Activated CD8-positive, alpha-beta memory T cell treated with anti-CD3 and anti-CD28 coated beads, Interleukin-2, amount 10 ng/mL, durations not matched to agents 7 days and 5 days (primary cell): Measurements from ENCODE around the gene ERBB4. TPM values are rescaled to one million over a fixed set of nuclear protein-coding genes. Genes with fewer than 3 reads are reported as not detected.

Experiments
- ATAC-seq: fragments of 150-1000 bp; cut with Tn5 transposase; one replicate; pipeline ENCODE4 v1.10.0; 2021; ENCODE audit warnings: moderate library complexity
- CTCF ChIA-PET: fragments of 350-600 bp; sonication (Branson Sonifier 250); formaldehyde crosslinking; loops from one replicate; lab custom pipeline; 2021; ENCODE audit warnings: antibody characterized with exemption; lab: Charles Lee
- DNase-seq: peaks from one replicate; pipeline ENCODE4 v3.0.0-alpha.2; 2020
- H3K27ac Mint-ChIP-seq: one replicate; pipeline ENCODE4 v1.8.0; 2021; ENCODE audit warnings: mild to moderate bottlenecking, mixed read lengths
- H3K27me3 Mint-ChIP-seq: one replicate; pipeline ENCODE4 v1.8.0; 2021; ENCODE audit warnings: mixed read lengths
- H3K36me3 Mint-ChIP-seq: one replicate; pipeline ENCODE4 v1.8.0; 2021; ENCODE audit warnings: mild to moderate bottlenecking, mixed read lengths
- H3K4me1 Mint-ChIP-seq: one replicate; pipeline ENCODE4 v1.8.0; 2021; ENCODE audit warnings: mixed read lengths
- H3K4me3 Mint-ChIP-seq: one replicate; pipeline ENCODE4 v1.8.0; 2021; ENCODE audit warnings: mild to moderate bottlenecking, moderate library complexity, mixed read lengths
- H3K9me3 Mint-ChIP-seq: one replicate; pipeline ENCODE4 v1.8.0; 2022; ENCODE audit warnings: low read depth, mixed read lengths
- total RNA-seq, 2 experiments: library from RNA; stranded (reverse); gene quantifications; one replicate each; pipeline ENCODE4 v1.2.3, GENCODE V29; 2021

Gene ERBB4
- total RNA-seq, 2 experiments from 2014 or later, result not detected

DNA sequence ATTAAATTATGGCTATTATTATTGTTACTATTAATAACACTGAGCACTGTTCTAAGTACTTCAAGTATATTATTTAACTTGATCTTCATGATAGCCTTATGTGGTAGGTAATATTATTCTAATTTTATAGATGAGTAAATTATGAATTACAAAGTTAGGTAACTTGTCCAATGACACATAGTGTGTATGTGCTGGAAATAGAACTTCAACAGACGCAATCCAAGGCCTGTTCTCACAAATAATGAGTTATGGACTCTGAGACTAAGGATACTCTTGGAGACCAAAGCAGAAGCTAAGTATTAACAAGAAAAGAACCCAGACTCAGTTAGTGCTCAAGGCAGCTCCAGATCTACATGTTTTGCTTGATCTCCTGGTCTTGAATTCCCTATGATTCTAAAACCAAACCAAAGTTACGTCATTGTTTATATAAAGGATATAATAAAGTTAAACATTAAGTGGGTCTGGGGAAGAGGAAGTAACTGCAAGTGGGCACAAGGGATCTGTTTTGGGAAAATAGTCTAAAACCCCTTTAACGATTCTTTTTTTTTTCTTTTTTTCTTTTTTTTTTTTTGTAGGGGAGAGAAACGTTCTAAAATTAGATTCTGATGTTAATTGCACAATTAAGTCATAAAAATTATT is 211.3 kb downstream of the ERBB4 start:
- ATAC-seq (no peak), DNase-seq (no peak)
- Mint-ChIP-seq H3K36me3 (no peaks in the 10 kb centered on the region), H3K27ac (no peak overlapping the region), H3K27me3 (no peaks in the 10 kb centered on the region), H3K4me1 (no peaks in the 10 kb centered on the region), H3K9me3 (peaks cover 2% of the 10 kb centered on the region), H3K4me3 (no peak overlapping the region)
- CTCF ChIA-PET, result no interaction called here

DNA sequence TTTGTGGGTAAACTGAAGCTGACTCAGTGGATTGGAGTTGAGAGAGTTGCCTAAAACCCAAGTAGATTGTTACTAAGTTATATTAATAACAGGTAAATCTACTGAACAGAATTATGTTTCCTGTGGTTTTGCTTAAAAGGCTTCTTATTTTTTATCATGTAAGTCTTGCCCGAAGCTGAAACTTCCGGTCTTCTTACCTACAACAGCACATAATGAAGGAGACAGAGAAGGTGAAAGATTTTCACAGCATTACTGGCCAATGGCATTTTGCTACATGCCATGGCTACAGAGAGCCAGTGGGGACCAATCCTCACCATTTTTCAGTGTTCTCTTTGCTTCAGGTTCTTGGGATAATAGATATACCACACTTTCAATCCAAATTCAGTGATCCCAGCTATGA is 220.0 kb downstream of the ERBB4 start:
- Mint-ChIP-seq H3K27me3 (no peaks in the 10 kb centered on the region), H3K27ac (no peak overlapping the region), H3K4me1 (no peaks in the 10 kb centered on the region), H3K9me3 (peaks cover 2% of the 10 kb centered on the region), H3K4me3 (no peak overlapping the region), H3K36me3 (no peaks in the 10 kb centered on the region)
- no peak for DNase-seq
- ATAC-seq, result no peak
- CTCF ChIA-PET, result no interaction called here

DNA sequence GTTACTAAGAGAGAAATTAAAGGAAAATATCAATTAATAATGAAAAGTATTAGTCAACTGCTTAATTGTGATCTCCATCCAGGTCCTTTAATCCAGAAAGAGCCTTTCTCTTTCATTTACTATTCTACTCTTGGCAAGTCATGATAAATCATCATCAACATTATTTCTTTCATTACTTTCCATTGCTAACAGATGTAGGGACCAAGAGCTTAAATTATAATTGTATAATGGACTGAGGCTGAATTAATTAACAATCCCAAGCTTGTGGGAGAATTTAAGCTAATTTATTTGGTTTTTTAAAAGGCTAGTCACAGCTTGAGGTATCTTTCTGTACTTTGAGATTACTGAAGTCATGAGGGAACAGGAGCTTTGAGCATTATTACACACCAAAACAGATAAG is 223.9 kb downstream of the ERBB4 start:
- H3K9me3 Mint-ChIP-seq, result peaks cover 2% of the 10 kb centered on the region
- no peak overlapping the region for H3K4me3 Mint-ChIP-seq
- ATAC-seq (no peak), DNase-seq (no peak)
- H3K27me3 Mint-ChIP-seq, result no peaks in the 10 kb centered on the region
- H3K4me1 Mint-ChIP-seq, result no peaks in the 10 kb centered on the region
- no peaks in the 10 kb centered on the region for H3K36me3 Mint-ChIP-seq
- CTCF ChIA-PET, result no interaction called here
- no peak overlapping the region for H3K27ac Mint-ChIP-seq

DNA sequence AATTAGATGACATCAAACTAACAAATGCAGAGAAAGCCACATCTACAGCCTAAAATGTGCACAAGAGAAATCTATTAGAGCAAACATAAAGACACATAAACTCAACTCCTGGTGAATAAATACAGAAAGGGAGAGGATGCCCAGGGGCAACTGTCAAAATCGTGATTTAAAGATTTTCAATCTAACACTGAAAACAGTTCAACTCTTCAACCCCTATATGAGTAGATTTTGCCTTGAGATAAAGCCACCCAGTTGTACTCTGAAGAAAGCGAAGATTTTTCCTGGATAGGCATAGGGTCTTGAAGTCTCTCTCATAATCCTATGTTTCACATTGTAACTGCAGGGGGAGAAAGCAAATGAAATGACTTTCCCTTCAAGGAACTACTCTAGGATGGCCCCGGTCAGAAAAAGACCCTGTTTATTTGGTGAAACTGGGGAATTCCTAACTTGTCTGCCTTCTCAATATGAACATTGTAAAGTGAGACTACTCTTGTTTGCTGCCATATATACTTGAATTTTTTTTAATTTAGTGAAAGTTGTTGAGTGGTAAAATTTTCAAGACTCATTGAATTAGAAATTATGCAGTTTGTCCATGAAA is 226.7 kb downstream of the ERBB4 start:
- no peak for DNase-seq
- ATAC-seq, result no peak
- no peak overlapping the region for H3K4me3 Mint-ChIP-seq
- H3K27ac Mint-ChIP-seq, result no peak overlapping the region
- H3K27me3 Mint-ChIP-seq, result no peaks in the 10 kb centered on the region
- no peaks in the 10 kb centered on the region for H3K4me1 Mint-ChIP-seq
- no peaks in the 10 kb centered on the region for H3K36me3 Mint-ChIP-seq
- CTCF ChIA-PET, result no interaction called here
- no peaks in the 10 kb centered on the region for H3K9me3 Mint-ChIP-seq

DNA sequence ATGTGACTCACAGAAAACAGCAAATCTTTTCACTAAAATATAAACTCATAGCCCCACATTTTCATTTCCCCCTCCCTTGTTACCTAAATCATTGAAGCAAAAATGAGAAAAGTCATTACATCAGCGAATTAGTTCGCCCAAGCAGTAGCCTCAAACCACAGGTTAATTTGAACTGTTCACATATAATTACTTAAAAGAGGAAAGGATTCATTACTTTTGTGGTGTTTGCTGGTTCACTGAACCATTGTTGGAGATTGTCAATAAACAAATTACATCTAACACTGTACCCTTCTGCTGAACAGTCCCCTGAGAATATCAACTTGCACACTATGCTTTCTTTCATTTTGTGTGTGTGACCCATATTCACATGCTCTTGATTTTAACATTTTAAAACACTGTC is 238.7 kb downstream of the ERBB4 start:
- H3K36me3 Mint-ChIP-seq, result no peaks in the 10 kb centered on the region
- ATAC-seq, result no peak
- CTCF ChIA-PET, result no interaction called here
- no peak for DNase-seq
- no peak overlapping the region for H3K27ac Mint-ChIP-seq
- no peaks in the 10 kb centered on the region for H3K27me3 Mint-ChIP-seq
- no peak overlapping the region for H3K4me3 Mint-ChIP-seq
- no peaks in the 10 kb centered on the region for H3K4me1 Mint-ChIP-seq
- H3K9me3 Mint-ChIP-seq, result peaks cover 6% of the 10 kb centered on the region

DNA sequence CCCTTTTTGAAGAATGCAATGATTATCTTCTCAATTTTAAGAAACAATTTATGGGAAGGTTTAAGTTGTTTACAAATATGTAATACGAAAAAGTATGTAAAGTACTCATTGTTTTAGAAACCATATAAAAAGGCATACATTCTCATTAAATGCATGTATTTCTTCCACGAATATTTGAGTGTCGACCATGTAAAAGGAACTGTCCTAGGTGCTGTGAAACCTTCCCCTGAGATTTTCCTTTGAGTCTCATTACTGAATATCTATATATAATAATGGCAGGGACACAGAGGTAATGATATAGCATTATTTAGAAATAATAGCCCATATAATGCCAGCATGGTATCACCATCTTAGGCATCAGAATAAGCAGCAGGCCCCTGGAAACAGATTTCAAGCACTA is 239.3 kb downstream of the ERBB4 start:
- ATAC-seq, result no peak

DNA sequence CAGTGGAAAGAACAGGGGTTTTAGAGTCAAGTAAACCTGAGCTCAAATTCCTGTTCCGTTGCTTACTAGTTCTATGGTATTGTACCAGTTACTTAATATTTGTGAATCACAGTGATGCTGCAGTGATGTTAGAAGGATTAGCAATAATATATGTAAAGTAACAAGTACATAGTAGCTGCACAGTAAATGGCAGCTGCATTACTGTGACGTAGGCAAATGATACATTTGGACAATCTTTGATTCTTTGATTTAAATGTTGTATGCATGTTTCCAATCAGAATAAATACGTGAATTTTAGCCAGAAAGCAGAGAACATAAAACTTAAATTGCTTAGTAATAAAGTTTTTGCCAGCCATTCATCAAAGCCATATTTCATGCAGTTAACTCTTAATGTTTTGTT is 243.0 kb downstream of the ERBB4 start:
- CTCF ChIA-PET, result no interaction called here
- H3K27me3 Mint-ChIP-seq, result no peaks in the 10 kb centered on the region
- no peak overlapping the region for H3K27ac Mint-ChIP-seq
- H3K36me3 Mint-ChIP-seq, result no peaks in the 10 kb centered on the region
- no peaks in the 10 kb centered on the region for H3K4me1 Mint-ChIP-seq
- DNase-seq (no peak), ATAC-seq (no peak)
- H3K4me3 Mint-ChIP-seq, result no peak overlapping the region
- peaks cover 3% of the 10 kb centered on the region for H3K9me3 Mint-ChIP-seq

More for the DNA sequence above, 239.3 kb downstream of the ERBB4 start:
- CTCF ChIA-PET, result no interaction called here
- H3K36me3 Mint-ChIP-seq, result no peaks in the 10 kb centered on the region
- no peak for DNase-seq
- peaks cover 6% of the 10 kb centered on the region for H3K9me3 Mint-ChIP-seq
- no peaks in the 10 kb centered on the region for H3K4me1 Mint-ChIP-seq
- no peak overlapping the region for H3K27ac Mint-ChIP-seq
- H3K4me3 Mint-ChIP-seq, result no peak overlapping the region
- H3K27me3 Mint-ChIP-seq, result no peaks in the 10 kb centered on the region

DNA sequence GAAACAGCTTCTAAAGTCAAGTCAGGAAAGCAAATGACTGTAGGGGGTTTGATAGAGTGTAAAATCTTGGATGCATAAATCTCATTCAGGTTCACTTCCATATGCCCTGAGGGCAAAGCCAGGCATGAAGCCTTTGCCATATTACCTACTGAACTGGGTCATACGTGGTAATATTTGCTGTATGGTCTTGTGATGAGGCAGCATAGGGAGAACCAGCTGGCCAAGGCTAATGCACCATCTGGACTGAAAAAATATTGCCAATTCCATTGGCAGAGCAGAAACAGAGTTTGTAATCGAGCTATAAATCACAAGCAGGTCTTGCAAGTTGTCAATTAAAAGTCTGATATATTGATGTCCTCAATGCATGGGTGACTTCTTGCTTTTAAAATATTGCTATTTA is 243.8 kb downstream of the ERBB4 start:
- Mint-ChIP-seq H3K9me3 (peaks cover 2% of the 10 kb centered on the region), H3K27ac (no peak overlapping the region), H3K36me3 (no peaks in the 10 kb centered on the region), H3K27me3 (no peaks in the 10 kb centered on the region), H3K4me3 (no peak overlapping the region), H3K4me1 (no peaks in the 10 kb centered on the region)
- no peak for ATAC-seq
- DNase-seq, result no peak
- CTCF ChIA-PET, result no interaction called here

DNA sequence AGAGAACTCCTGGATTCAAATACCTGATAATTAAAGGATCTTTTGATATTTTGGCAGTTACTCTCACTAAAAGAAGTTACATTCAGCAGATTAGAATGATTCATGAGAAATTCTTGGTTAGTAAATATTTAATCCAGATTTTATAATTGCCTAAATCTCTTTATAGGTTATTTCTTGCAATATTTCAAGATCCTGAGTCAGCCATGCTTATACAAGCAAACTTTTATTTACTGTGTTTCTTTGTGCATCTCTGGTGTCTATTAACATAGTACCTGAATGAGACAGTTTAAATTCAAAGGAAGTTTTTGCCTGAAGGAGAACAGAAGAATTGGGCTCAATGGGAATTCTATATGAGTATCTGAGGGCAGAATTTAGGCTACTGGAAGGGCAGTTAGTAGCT is 249.3 kb downstream of the ERBB4 start:
- no peaks in the 10 kb centered on the region for H3K4me1 Mint-ChIP-seq
- no peaks in the 10 kb centered on the region for H3K27me3 Mint-ChIP-seq
- DNase-seq (no peak), ATAC-seq (no peak)
- no peak overlapping the region for H3K27ac Mint-ChIP-seq
- H3K4me3 Mint-ChIP-seq, result no peak overlapping the region
- no peaks in the 10 kb centered on the region for H3K36me3 Mint-ChIP-seq
- CTCF ChIA-PET, result no interaction called here
- no peaks in the 10 kb centered on the region for H3K9me3 Mint-ChIP-seq

DNA sequence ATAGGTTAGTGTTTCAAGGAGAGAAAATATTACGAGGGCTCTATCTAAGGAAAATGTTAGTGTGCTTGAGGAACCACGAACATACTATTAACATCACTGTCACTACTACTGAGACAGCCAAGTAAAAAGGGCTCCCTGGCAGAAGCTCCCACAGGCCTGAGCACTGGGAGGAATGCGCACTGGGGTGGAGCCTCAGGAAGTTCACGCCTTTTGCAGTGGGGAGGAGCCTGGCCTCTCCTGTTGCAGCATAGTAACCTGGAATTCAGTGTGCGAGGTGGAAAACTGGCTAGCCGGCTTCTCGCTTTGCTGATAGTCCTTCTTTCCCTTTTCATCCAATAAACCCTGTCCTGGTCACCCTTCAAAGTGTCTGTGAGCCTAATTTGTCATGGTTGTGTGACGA is 250.3 kb downstream of the ERBB4 start:
- CTCF ChIA-PET, result no interaction called here
- H3K27ac Mint-ChIP-seq, result no peak overlapping the region
- no peaks in the 10 kb centered on the region for H3K4me1 Mint-ChIP-seq
- H3K27me3 Mint-ChIP-seq, result no peaks in the 10 kb centered on the region
- DNase-seq, result no peak
- ATAC-seq, result no peak
- H3K9me3 Mint-ChIP-seq, result no peaks in the 10 kb centered on the region
- no peak overlapping the region for H3K4me3 Mint-ChIP-seq
- H3K36me3 Mint-ChIP-seq, result no peaks in the 10 kb centered on the region

DNA sequence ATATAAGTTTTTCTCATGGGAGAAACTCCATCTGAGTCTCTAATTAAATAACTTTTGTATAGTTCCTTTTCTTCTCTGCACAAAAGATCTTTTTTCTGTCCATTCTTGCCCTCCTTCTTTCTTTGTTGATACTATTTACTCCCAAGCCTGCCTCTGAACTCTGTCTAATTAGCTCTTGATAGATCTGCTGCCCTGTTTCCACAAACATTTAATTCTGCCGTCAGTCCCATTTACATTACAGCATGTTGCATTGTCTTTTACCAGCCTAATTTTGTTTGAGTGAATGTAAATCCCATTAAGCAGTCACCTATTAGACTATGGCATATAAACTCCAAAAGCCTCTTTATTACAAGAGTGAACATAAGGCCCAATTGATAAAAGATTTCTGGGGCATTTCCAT is 254.4 kb downstream of the ERBB4 start:
- CTCF ChIA-PET, result no interaction called here
- Mint-ChIP-seq H3K27me3 (no peaks in the 10 kb centered on the region), H3K4me1 (no peaks in the 10 kb centered on the region), H3K36me3 (no peaks in the 10 kb centered on the region), H3K9me3 (no peaks in the 10 kb centered on the region), H3K4me3 (no peak overlapping the region), H3K27ac (no peak overlapping the region)
- DNase-seq, result no peak
- ATAC-seq, result no peak

DNA sequence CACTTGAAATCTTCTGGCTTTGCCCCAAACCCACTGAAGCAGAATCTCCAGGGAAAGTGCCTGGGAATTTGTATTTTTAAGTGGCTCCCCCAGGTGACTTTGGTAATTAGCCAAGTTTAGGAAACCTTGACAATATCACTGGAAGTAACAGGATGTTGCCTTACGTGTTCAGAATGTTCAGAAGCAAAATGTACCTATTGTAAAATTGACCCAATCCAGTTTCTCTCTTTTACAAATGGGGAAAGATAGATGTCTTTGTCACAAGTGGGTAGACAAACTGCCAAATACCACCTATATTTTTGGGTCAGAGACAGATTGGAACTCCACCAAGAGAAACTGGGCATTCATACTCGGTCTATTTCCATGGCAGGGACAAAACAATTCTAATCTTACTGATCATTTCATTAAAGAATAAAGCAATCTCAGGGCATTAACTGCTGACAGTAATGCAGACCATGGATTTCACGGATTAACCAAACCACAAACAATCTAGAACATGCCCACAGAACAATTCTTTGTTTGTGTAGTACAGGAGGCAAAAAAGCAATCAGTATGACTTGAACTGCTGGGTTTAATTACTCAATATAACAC is 255.8 kb downstream of the ERBB4 start:
- Mint-ChIP-seq H3K27ac (no peak overlapping the region), H3K9me3 (no peaks in the 10 kb centered on the region), H3K27me3 (no peaks in the 10 kb centered on the region), H3K36me3 (no peaks in the 10 kb centered on the region), H3K4me1 (no peaks in the 10 kb centered on the region), H3K4me3 (no peak overlapping the region)
- no peak for DNase-seq
- CTCF ChIA-PET, result no interaction called here
- no peak for ATAC-seq

DNA sequence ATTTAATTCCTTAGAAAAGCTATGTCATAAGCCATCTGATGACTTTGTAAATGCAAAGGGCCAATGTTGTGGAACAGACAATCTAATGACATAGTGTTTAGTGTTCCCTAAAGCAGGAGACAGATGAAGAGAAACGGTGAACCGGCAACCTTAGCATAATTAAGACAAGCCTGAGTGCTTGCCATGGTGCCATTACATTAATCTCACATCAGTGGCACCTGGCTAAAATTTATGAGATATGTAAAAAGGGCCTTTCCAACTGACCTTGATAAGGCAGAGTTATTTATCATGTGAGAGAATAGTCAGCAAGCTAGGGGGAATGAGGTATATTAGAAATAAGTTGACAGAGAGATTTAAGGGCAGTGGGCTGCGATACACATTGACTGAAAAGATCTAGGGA is 261.8 kb downstream of the ERBB4 start:
- H3K36me3 Mint-ChIP-seq, result no peaks in the 10 kb centered on the region
- no peaks in the 10 kb centered on the region for H3K27me3 Mint-ChIP-seq
- no peak overlapping the region for H3K4me3 Mint-ChIP-seq
- ATAC-seq (no peak), DNase-seq (no peak)
- CTCF ChIA-PET, result no interaction called here
- H3K9me3 Mint-ChIP-seq, result no peaks in the 10 kb centered on the region
- H3K27ac Mint-ChIP-seq, result no peak overlapping the region
- H3K4me1 Mint-ChIP-seq, result no peaks in the 10 kb centered on the region

DNA sequence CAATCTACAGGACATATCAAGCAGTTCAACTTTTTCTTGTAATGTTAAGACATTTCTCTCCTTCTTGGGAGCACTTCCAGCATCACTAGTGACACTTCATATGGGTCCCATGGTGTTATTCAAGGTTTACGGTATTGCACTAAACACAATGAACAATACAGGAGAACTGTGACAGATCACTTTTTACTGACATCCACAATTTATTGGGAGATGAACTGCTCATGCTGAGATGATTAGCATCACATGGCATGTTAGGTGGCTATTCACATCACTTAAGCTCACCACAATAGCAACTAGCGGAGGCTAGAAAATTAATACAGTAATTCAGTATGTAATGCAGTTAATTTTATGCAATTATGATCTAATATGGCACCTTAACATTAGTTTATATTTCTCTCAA is 264.4 kb downstream of the ERBB4 start:
- Mint-ChIP-seq H3K4me3 (no peak overlapping the region), H3K27ac (no peak overlapping the region), H3K4me1 (no peaks in the 10 kb centered on the region), H3K27me3 (no peaks in the 10 kb centered on the region), H3K9me3 (no peaks in the 10 kb centered on the region), H3K36me3 (no peaks in the 10 kb centered on the region)
- no peak for DNase-seq
- ATAC-seq, result no peak
- CTCF ChIA-PET, result no interaction called here
